HG02763 (cell line): Measurements from ENCODE around the gene DAZL.

Experiments
- ATAC-seq: cut with Tn5 transposase; IDR thresholded peaks from one replicate; pipeline ENCODE4 v1.9.1; 2021; ENCODE audit warnings: mild to moderate bottlenecking, moderate library complexity; ENCODE audit not compliant: unreplicated experiment

The DAZL gene

DNA sequence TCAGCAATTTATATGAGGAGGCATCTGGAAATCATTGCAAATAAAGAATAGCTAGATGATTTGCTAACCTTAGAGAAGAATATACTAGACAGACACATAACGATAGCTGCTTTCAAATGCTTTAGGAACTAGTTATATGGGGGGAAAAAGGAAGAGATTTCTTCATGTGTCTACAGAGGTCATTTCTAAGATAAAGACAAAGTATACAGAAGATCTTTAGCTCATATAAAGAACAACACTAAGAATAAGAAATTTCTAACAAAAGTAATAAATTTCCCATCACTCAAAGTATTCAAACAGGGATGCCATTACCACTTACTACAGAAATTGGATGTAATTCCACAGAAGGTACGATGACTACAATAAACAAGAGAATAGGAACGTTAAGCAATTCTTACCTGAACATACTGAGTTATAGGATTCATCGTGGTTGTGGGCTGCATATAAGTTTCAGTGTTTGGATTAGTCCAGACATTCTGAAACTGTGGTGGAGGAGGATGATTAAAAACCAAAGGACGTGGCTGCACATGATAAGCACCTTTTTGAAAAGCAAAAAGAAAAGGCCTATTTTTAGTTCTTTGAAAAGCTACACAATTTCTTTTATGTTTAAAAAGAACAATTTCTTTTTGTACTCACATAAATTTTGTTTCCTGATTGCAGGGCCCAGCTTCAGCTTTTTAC, 8.7 kb downstream of the DAZL start:
- ATAC-seq: no peak

DNA sequence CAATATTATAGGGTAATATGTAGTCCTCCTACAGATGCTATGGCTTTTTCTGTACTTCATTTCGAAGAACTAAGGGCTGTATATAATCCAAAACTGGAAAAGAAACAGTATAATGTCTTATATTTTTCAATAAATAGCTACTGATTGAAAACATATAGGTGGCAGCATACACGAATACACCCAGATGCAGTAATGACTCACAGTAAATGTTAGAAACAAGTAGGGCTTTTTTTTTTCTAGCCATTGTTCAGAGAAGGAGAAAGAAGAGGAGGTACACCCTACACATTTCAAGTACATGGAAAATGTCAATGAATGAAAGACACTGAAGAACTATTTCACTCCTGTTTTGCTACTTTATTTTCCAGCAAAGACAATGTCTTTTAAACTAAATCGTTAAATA, 9.4 kb downstream of the DAZL start:
- ATAC-seq: no peak

DNA sequence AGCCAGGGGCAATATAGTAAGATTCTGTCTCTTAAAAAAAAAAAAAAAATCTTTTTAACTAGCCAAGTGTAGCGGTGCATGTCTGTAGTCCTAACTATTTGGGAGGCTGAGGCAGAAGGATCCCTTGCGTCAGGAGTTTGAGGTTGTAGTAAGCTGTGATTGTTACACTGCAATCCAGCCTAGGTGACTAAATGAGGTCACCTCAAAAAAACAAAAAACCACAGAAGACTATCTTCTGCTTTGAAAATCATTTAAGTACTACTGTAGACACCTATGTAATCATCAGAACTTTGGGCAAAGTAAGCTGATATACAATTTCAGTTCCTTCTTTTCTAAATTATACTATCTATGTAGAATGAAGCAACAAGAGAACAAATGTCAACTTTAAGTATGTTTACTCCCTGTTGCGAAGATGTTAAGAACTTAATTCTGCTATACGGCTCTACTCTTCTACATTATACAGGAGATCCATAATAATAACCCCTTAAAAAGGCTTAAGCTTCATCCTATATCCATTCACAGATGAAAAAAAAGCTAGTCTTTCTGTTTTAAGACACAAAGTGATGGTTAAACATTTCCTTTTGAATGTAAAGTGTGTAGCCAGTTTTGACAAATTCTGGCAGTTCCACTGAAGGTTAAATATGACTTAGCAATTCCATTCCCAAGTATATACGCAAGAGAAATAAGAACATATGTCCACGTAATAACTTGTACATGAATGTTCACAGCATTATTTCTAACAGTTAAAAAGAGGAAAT, 15.2 kb downstream of the DAZL start:
- peak; percentile 92 for ATAC-seq

DNA sequence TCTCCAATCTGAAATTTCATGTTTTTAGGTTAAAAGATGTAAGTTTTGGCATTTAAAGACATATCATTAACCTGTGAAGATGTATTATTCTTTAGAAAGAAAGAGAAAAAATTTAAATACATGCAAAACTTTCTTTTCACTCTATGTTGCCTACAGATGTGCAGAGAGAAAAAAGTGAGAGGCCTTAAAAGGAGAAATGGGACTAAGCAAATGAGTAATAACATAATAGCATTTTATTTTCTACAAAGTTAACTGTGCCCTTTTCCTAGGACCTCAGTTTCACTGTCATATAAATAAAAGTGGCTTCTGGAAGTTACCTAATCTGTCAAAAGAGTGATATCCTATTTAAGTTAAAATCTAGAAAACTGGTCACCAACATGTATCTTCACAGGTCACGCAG, 16.1 kb downstream of the DAZL start:
- no peak for ATAC-seq

DNA sequence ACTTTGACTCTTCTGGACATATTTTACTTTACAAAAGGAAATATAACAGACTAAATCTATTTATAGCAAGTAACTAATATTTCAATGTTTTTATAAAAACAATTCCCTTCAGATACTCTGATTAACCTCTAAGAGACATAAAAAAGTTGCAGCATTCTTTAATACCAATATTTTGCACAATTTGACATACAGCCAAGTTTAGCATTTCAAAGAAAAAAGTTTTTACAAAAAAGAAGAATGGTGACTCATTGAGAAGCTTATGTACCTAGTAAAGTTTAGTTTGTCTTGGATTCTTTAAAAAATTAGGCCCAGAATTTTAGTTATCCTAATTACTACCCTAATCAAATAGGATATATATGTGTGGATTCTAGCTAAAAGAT, 17.6 kb downstream of the DAZL start:
- ATAC-seq: no peak

DNA sequence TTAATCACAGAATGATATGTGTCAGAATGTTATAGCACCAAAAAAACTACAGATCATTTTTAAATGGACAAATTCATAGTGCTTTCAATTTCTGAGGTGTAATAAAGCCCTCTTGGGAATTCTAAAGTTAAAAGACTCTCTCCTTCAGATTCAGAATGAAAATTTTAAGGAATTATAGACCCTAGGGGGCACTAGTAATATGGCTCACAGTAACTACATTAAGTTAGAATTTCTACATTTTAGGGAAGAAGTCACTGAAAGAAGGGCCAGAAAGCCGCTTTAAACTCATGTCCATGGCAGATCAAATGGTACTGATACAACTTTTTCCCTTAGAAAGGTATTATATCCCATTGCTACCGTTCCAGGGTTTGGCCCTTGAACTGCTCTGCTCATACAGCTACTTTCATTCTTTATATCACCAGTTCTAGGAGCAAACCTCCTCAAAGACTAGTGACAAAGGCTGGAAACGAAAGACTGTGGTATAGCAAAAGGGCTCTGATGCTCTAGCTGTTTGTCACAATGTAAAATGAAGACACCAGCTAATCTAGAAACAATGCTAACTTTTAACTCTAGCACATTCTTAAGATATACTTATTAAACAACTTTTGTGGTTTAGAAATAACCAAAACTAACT, 18.1 kb downstream of the DAZL start:
- no peak for ATAC-seq

DNA sequence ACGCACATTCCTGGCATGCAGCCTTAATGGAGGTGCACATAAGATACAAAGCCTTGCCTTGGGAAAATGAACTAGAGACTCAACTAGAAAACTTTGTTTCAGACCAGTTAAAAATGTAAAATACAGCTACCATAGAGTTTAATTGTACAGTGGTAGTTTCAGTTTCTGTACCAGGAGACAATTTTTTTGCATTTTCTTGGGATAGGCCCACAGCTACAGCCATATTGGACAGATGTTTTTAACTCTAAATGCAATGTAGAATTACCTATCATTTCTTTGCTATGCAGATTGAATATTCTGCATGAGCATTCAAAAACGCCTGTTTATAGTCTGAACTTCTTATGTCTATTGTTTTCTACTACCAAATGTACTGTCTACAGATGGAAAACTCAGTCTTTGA, 20.3 kb downstream of the DAZL start:
- ATAC-seq: no peak

DNA sequence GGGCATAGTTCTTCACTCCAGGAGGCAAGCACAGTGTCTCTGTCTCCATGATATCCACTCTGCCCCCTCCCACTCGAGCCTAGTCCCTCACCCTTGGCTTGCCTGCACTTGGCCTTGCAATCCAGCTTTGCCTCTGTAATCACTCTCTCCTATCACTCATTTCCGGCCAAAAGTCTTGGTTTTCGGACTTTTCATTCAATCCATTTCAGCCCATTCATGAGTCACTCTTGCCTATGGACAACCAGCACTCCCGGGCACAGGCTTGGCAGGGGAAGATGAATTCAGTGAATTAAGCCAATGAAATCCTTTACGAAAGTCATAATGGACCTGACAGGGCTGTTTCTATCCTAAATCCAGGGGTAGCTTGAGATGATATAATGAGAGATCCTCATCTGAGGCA, 21.7 kb downstream of the DAZL start:
- no peak for ATAC-seq

DNA sequence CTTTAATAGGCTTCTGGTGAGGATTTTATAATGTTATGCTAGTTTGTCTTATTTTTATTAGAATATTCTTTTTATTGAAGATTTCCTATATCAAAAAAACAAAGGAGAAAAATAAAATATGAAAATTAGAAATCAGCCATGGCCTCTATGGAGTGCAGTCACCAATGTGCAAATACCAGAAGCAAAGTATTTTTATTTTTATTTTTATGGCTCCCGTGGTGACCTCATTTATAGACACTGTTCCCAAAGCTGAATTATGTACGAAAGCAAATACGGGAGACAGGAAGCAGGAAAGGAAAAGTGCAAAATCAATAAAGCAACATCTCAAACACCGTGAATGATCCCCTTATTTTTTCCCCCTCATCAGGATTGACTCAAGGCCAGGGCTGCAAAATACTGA, 35.1 kb downstream of the DAZL start:
- ATAC-seq: no peak

DNA sequence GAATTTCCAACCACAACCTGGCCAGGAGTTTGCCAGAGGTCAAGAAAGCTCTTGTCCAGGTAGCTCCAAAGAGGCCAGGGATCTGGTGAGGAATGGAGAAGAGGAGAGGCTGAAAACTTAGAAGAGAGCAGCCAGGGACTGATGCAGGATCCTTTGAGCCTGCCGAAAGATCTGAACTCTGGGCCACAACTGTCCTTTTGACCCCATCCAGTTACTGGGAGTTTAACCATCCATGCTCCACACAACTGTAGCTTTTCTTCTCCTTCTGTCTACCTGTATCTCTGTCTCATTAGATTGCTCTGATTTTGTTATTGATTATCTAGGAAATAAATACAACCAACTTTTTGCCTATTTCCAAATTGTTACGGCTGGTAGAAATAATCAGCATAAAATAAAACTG, 36.7 kb downstream of the DAZL start:
- ATAC-seq: no peak

DNA sequence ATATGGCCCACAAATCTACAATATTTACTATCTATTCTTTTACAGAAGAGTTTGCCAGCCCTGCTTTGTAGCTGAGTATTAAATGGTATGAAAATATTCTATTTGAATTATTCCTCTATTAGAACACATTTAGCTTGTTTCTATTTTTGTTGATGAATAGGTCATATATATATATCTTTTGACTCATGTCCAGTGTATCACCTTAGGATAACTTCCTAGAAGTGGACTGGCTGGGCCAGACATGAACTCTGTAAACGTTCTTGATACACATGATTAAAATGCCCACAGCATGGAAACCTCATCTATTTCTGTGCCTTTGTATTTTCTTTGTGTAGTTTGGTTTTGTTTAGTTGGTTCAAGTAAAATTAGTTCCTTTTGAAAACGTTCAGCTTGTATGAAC, 37.1 kb downstream of the DAZL start:
- no peak for ATAC-seq

DNA sequence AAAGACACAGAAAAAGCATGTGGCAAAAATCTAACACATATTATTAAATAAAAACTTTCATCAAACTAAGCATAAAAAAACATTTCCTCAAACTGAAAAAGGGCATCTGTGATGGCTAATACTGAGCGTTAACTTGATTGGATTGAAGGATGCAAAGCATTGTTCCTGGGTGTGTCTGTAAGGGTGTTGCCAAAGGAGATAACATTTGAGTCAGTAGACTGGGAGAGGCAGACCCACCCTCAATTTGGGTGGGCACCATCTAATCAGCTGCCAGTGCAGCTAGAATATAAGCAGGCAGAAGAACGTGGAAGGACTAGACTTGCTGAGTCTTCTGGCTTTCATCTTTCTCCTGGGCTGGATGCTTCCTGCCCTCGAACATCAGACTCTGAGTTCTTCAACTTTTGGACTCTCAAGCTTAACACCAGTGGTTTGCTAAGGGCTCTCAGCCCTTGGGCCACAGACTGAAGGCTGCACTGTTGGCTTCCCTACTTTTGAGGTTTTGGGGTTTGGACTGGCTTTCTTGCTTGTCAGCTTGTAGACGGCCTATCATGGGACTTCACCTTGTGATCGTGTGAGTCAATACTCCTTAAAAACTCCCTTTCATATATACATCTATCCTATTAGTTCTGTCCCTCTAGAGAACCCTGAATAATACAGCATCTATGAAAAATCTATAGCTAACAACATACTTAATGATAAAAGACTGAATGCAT, 45.4 kb downstream of the DAZL start:
- no peak for ATAC-seq

DNA sequence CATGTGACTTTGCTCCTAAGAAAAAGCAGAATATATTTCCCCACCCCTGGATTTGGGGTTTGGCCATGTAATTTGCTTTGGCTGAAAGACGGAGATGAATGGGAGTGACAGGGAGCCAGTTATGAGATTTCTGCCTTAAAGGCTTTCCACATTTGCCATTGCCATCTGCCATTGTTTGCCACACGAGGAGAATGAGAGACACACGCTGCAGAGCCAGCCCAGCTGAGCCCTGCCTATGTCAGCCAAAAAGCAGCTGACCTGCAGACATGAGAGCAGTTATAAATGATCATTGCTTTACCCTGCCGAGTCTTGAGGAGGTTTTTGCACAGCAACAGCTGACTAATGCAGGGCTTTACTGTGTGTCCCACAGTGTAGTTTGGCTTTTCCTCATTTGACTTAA, 51.1 kb downstream of the DAZL start:
- no peak for ATAC-seq

DNA sequence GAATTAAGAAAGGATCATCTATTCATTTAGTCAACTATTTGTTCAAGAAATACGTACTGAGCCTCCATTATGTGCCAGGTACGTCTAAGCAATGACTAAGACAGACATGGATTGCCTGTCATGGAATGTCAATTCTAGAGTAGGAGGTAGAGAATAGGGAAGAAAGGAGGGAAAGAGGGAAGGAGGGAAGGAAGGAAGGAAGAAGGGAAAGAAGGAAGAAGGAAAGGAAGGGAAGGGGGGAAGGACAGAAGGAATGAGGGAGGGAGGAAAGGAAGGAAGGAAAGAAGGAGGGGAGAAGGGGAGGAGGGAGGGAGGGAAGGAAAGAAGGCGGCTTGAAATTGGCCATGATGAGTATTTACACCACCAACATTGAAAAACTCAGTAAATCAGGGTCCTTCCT, 52.5 kb downstream of the DAZL start:
- no peak for ATAC-seq

DNA sequence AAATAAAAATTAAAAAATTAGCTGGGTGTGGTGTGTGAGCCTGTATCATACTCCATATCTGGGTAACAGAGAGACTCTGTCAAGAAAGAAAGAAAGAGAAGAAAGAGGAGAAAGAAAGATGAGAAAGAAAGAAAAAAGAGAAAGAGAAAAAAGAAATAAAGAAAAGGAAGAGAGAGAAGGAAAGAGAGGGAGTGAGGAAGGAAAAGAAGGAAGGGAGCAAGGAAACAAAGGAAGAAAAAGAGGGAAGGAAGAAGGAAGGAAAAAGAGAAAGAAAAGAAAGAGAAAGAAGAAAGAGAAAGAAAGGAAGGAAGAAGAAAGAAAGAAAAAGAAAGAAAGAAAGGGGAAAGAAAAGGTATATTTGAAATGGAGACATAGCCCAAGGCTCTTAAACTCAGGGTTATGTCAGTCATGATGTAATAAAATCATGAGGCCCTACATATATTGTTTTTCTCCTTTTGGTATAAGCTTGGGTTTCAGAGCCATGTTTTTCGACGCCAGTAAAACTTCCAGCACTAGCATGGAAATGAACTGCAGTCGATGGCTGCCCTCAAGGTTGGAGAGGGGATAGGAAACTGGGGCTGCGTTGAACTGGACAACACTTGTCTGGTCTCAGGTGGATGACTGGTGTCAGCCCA, 53.8 kb downstream of the DAZL start:
- ATAC-seq: no peak

DNA sequence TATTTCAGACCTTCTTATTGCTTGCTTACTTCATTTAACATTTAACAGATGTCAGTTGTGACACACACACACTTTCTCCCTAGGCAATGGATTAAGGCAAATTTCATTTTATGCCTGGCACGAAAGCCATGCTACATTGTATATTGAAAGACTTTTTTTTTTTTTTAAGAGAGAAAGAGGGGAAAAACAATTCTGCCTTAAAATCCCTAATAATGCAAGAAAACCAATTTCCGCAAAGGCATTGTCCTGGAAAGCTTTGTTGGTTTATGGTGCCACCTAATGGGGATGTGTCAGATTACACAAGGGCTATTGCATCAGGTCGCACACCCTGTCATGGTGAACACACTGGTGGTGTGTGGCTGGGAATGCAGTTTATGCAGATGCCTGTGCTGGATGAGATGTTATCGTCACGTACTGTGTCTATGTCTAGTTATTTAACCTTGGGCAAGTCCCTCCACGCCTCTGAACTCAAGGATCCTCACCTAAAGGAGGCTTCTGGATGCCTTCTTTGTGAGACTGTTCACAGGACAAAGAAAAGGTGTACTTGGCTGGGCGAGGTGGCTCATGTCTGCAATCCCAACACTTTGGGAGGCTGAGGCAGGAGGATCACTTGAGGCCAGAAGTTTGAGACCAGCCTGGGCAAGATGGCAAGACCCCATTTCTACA, 54.4 kb downstream of the DAZL start:
- ATAC-seq: peak; percentile 72

DNA sequence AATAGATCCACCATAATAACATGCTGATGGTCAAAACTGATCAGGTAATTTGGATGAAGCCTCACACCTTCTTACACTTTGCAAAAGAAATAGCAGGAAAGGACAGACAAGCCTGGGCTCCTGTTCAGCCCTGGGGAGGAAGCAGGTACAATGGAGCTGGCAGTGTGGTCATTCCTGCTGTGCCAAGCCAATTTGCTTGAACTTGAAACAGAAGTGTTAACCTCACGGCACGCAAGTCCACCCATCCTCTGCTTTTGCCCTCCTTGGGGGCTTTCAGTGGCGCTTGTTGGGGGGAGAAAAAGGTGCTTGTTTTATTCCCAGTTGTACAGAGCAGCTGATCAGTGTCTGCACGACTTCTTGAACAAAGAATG, 54.9 kb downstream of the DAZL start:
- ATAC-seq: peak; percentile 34

DNA sequence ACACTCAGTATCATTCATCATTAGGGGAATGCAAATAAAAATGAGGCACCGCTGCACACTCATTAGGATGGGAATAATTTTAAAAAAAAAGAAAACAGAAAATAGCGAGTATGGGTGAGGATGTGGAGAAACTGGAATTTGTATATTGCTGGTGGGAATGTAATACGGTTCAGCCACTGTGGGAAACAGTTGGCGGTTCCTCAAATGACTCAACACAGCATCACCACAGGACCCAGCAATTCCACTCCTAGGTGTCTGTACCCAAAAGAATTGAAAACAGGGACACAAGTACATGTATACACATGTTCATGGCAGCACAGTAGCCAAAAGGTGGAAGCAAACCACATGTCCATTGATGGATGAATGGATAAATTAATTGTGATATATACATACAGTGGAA, 56.5 kb downstream of the DAZL start:
- no peak for ATAC-seq

DNA sequence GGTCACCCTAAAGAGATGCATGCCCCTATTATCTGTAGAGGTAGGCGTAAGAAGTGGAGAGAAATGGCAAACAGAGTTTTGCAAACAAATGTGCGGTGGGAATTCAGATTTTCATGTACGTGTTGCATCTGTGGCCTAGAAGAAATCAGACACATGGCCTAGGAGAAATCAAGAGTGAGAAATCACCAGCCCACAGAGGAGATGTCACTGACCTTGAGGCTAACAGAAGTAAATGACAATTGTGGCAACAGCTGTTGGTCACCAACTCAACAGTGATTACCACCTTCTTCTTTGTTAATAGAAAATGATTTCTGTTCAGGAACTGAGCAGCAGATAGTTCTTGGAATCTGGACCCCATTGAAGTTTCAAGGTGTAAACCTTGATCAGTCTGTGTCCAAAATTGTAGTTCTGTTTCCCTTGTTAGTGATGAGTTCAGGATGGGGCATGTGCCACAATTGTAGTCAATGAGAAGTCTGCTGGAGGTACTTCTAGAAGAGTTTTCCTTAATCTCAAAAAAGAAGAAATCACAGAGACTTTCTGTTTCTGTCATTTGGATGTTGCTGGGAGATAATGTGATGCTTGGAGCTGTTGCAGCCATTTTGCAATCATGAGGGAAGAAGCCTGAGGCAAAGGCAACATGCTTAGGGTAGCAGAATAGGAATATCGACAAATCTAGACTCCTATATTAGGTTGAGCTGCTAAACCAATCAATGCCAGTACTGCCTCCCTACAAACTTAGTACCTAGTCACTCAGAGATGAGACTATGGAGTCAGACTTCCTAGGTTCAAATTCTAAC, 57.5 kb downstream of the DAZL start:
- ATAC-seq: no peak
